Activated CD4-positive, alpha-beta T cell treated with anti-CD3 and anti-CD28 coated beads for 48 hours (primary cell): ENCODE measurements around the gene RGMB.
A peak's percentile ranks its signal among the peaks of the same experiment; 100 is the strongest.

Experiments used
- DNase-seq: peaks from one replicate; pipeline ENCODE4 v3.0.0-alpha.2; 2020

The RGMB gene

GRCh38 chr5:98787131-98787719, 13.8 kb downstream of the RGMB start:
- DNase-seq = no peak

DNA sequence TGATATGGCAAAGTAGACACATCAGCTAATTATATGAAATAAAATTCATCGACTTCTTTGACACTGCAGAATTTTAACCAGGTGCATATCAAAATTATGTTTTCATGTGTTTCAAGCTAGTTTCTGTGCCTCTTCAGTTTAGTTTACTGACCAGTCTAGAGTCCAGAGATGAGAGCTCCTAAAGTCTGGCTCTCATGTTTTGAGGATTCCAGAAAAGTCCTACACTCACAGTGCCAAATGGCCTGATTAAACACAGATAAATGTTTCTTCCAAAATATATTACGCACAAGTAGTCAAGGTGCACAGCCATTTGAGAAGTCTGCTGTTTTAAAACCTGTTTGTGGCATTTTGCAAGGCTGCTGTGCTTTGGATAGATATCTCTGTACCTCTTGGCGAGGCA, 15.6 kb downstream of the RGMB start:
- DNase-seq = no peak

- no peak for DNase-seq
Observed at GRCh38 chr5:98791001-98791519, 17.6 kb downstream of the RGMB start.

DNA sequence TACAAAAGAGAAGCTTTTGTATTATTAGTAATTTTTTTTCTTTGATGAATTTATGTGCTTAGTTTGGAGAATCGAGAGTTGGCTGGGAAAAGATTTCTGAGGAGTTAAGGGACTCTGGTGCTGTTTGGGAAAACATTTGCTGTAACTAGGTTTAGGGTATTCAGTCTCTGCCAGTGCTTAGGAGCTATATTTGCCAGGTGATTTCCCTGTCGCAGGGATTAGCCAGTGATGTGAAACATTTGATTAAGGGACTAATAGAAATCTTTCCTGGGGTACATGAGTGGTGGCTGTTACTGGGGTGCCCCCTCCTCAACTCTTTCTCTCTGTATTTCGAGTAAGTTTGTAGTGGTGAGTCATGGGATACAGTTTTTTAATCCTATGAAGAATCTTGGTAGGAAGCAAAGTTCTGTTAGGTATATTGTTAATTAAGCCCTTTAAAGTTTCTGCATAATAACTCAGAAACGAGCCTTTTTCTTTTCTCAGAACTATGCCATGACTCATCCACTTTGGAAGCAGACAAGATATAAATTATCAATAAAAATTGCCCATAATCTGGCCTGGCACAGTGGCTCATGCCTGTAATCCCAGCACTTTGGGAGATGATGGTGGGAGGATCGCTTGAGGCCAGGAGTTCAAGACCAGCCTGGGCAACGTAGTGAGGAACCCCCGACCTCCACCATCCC, 18.6 kb downstream of the RGMB start:
- DNase-seq = no peak

DNA sequence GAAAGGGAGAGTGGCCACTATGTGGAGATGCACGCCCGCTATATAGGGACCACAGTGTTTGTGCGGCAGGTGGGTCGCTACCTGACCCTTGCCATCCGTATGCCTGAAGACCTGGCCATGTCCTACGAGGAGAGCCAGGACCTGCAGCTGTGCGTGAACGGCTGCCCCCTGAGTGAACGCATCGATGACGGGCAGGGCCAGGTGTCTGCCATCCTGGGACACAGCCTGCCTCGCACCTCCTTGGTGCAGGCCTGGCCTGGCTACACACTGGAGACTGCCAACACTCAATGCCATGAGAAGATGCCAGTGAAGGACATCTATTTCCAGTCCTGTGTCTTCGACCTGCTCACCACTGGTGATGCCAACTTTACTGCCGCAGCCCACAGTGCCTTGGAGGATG, 19.8 kb downstream of the RGMB start:
- DNase-seq = no peak

GRCh38 chr5:98794001-98794400, 20.5 kb downstream of the RGMB start:
- DNase-seq = no peak

GRCh38 chr5:98794414-98795080, 21.1 kb downstream of the RGMB start:
- no peak for DNase-seq

DNA sequence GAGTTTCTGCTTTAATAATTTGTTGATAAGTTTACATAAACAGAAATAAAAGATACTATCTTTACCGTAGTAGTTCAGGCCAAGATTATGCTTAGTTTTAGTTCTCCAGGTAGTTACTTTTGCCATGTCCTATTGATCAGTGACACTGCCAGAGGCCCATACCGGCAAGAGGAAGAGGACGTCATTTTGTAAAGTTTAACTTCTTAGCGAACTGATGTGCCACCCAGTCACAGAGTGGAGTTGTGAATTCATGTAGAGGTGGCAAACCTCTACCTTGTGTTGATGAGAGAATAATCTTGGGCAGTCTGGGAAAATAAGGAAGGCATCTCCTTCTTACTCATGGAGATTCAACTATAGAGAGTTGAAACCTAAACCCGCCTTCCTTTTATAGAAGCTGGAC, 21.8 kb downstream of the RGMB start:
- no peak for DNase-seq

GRCh38 chr5:98796197-98796972, 22.9 kb downstream of the RGMB start:
- DNase-seq = peak; percentile 66

- DNase-seq = no peak
Observed at GRCh38 chr5:98798371-98798770, 24.9 kb downstream of the RGMB start.

DNA sequence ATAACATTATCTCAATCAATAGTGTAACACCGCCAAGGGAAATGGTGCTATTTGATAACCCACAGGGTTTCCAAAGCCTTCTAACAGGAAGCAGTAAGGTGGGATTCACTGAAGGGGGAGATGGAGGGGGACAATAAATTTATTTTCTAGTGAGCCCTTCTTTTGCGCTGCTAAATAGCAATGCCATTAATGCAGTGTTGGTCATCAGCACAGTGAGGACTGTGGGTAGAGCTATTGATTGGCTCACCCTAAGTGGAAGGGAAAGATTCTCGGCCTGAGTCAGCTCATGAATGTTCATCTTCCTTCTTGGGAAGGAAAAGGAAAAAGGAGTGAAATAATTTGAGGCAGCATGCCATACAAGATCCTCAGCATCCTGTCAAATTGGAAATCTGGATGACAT, 25.4 kb downstream of the RGMB start:
- DNase-seq = no peak

- no peak for DNase-seq
Observed at GRCh38 chr5:98804066-98804465, 30.6 kb downstream of the RGMB start.

DNA sequence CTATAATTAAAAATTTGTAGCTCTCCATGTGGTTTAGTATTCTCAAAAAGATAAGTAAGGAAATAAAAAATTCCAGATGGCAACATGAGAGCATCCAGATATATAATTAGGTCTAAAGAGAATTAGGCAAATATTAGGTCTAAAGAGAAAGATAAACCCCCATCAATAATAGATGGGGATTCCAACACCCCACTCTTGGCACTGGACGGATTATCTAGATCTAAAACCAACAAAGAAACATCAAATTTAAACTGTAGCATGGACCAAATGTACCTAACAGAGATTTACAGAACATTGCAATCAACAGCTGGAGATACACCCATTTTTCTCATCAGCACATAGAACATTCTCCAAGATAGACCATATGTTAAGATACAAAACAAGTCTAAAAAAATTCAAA, 31.6 kb downstream of the RGMB start:
- DNase-seq = no peak

DNA sequence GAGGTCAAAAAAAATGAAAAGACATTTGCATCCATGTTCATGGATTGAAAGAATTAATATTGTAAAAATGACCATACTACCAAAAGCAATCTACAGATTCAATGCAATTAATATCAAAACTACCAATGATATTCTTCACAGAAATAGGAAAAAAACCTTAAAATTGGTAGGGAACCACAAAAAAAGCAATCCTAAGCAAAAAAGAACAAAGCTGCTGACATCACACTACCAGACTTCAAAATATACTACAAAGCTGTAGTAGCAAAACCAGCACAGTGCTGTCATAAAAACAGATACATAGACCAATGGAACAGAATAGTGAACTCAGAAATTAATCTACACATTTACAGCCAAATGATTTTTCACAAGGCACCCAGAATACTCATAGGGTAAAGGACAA, 34.3 kb downstream of the RGMB start:
- no peak for DNase-seq

DNA sequence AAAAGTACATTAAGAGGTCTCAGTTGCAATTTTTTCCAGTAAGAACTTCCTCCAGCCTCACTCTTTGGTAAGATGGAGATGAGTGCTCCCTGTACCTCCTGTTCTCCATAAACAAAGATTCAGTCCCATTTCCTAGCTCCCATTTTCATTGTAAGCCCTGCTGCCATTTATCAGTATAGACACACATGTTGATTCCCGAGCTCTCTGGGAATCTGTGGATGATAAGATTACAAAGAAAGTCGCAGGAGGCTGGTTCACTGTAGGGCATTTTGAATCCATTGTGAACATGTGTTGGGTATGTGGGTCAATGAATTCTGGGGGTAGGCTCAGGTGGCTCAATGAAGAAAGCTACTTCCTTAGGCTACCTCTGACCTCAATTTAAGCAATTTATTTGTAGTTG, 36.7 kb downstream of the RGMB start:
- DNase-seq = no peak

GRCh38 chr5:98813755-98814154, 40.3 kb downstream of the RGMB start:
- no peak for DNase-seq

DNA sequence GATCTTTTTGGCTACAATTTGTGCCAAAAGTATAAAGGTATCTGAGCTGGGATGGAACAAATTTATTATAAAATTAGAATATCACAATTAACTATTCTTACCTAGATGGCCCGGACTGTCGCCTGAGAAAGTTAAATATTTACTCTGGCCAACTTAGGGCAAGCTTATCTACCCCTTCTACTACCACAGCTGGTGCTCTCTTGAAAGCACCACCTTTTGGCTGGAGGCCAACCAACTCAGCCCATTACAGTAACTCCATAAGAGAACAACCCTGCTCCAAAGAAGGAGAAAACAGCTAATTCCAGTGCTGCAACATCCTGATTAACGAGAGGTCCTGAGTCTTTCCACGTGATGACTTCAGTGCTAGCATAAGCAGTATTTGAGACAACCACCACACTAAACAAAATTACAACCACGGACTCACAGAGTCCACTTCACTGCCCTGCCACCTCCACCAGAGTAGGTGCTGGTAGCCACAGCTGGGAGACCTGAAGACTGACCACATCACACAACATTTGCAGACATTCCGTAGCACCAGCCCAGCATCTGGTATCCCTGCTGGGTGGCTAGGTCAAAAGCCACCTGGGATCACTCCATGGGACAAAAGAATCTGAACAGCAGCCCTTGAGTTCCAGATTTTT, 43.2 kb downstream of the RGMB start:
- no peak for DNase-seq

DNA sequence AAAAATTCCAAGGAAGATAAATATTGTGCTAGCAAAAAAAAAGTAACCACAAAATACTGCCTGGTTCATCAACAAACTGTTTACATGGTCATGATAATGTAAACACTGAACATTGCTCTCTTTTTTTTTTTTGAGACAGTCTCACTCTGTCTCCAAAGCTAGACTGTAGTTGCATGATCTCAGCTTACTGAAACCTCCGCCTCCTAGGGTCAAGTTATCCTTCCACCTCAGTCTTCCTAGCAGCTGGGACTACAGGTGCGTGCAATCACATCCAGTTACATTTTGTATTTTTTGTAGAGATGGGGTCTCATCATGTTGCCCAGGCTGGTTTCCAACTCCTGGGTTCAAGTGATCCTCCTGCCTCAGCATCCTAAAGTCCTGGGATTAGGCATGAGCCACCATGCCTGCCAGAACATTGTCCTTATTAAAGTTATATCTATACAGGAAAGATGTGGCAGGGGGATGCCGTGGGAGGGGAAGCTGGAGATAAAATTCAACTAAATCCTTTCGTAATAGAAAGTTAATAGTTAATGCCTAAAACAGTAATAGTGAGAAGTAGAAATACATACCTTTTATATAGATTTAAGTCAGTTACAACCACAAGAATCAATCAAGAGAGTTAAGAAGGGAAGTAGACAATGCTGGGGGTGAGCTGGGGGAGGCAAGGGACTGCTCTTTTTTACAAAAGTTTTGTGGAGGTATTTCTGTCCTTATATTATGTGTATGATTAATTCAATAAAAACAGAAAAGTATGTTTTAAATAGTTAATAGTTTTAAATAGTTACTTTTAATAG, 52.3 kb downstream of the RGMB start:
- no peak for DNase-seq

GRCh38 chr5:98827161-98827560, 53.7 kb downstream of the RGMB start:
- no peak for DNase-seq

DNA sequence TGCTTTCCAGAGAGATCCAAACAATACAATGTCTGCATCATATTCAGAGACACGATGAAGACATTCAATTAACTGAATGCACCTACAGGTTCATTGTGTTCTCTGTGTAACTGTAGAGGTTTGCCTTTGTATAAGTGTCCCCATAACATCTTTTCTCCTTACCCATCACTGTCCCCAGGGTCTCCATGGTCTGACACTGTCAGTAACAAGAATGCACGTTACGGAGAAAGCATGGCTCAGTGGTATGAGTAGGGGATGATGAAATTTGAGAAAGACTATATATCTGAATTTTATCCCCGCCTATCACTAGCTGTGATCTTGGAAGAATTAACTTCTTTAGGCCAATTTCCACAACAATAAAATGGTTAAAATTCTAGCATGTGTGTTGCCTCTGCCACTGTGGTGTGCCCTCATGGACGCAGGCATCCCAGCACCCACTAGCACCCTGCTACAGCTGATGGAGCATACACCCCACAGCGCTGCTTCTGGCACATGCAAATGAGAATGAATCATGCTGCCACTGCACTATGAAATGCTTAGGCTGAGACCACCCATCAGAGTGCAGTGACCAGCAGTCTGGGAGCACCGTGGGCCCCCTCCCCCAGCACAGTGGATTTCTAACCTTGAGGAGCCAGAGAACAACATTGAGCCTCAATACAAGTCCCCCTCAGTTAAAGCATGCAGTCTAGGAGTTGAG, 54.3 kb downstream of the RGMB start:
- DNase-seq = no peak

- no peak for DNase-seq
Observed at GRCh38 chr5:98836175-98836574, 62.7 kb downstream of the RGMB start.
